ENCODE data around the gene KHDC1. TPM values are rescaled to one million over a fixed set of nuclear protein-coding genes. Genes with fewer than 3 reads are reported as not detected.
A peak's percentile ranks its signal among the peaks of the same experiment; 100 is the strongest.
"Not testable (repeated sequence)": the region's sequence is repeated elsewhere in the genome, so short reads cannot be mapped to it uniquely, and the experiment has no call there.

KHDC1 gene, protein sequence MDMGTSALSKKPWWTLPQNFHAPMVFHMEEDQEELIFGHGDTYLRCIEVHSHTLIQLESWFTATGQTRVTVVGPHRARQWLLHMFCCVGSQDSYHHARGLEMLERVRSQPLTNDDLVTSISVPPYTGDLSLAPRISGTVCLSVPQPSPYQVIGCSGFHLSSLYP
- 1 to 10 TPM; 6.8 to 7.4 TPM for total RNA-seq

DNA sequence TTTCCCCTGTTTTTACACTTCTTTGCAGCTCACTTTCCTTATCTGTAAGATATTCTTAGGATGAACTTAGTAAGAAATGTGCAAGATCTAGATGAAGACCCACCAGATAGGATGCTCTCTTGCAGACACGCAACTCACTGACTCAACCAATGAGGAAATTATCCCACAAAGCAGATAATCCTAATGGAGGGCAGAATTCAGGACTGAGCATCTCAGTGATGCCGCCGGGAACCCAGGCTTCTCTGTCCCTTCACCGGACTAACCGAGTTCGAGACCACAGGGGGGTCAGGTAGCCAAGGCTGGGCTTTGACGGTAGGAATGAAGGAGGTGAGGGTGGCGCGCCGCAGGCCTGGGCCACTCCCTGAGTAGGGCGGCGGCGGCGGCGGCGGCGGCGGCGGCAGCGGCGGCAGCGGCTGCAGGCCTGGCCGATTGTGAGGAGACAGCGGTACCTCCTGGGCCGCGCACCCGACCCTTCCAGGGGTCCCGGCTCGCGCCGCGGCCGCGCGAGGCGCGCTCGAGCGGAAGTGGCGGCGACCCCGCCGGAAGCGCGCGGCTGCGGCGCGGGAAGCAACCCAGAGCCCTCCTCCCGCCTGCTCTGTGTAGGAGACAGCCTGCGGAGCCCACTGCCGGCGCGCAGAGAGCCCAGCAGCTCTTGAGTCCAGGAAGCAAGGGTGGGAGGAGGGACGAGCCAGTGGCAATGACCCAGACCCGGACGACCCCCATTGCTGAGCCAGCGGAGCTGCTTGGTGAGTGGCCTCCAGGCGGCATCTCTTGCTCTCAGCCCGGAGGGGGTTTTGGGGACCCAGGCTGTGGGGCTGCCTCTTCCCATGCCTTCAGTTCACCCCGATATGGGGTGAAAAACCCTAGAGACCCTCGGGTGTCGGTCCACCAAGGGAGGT lies at the start of gene KHDC1:
TSS of gene KHDC1 (minus strand) at position 526 of the 899 bp plus-strand sequence. CDS start 20,679 bp downstream, outside the sequence.
- CTCF ChIA-PET = interaction anchor here (0.7 to 0.9 kb wide), 2 partner anchors 16 to 77 kb away, joined by 3 read pairs; no protein-coding TSS in a partner anchor
- peaks cover 30% of the 10 kb centered on the region for H3K4me1 Mint-ChIP-seq (ENCODE audit: low read depth)

DNA sequence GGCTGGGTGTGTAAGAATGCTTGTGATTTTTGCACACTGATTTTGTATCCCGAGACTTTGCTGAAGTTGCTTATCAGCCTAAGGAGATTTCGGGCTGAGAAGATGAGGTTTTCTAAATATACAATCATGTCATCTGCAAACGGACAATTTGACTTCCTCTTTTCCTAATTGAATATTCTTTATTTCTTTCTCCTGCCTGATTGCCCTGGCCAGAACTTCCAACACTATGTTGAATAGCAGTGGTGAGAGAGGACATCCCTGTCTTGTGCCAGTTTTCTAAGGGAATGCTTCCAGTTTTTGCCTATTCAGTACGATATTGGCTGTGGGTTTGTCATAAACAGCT lies 47.5 kb upstream of the KHDC1 start:
- POLR2A ChIA-PET; H3K9me3 Mint-ChIP-seq (ENCODE audit: insufficient read depth); DNase-seq; ATAC-seq; CTCF ChIA-PET: not testable (repeated sequence)
- H3K27ac Mint-ChIP-seq = peak overlapping the region; percentile 87
- H3K36me3 Mint-ChIP-seq (ENCODE audit: low read depth) = peaks cover 16% of the 10 kb centered on the region
- H3K27me3 Mint-ChIP-seq (ENCODE audit: low read depth) = peaks cover 36% of the 10 kb centered on the region
- peak overlapping the region; percentile 94 for H3K4me3 Mint-ChIP-seq
- peaks cover 42% of the 10 kb centered on the region for H3K4me1 Mint-ChIP-seq (ENCODE audit: low read depth)

More for the DNA sequence above, at the start of gene KHDC1:
- Mint-ChIP-seq H3K27me3 (ENCODE audit: low read depth) (no peaks in the 10 kb centered on the region), H3K27ac (peak within 1 kb of the TSS; percentile 81), H3K4me3 (peak within 1 kb of the TSS; percentile 80), H3K36me3 (ENCODE audit: low read depth) (peaks cover 29% of the 10 kb centered on the region), H3K9me3 (ENCODE audit: insufficient read depth) (no peaks in the 10 kb centered on the region)
- peak; percentile 74 for DNase-seq
- ATAC-seq = peak; percentile 93
- POLR2A ChIA-PET = interaction anchor here (0.6 to 1.1 kb wide), 2 partner anchors 30 to 61 kb away, joined by 3 read pairs; no protein-coding TSS in a partner anchor

DNA sequence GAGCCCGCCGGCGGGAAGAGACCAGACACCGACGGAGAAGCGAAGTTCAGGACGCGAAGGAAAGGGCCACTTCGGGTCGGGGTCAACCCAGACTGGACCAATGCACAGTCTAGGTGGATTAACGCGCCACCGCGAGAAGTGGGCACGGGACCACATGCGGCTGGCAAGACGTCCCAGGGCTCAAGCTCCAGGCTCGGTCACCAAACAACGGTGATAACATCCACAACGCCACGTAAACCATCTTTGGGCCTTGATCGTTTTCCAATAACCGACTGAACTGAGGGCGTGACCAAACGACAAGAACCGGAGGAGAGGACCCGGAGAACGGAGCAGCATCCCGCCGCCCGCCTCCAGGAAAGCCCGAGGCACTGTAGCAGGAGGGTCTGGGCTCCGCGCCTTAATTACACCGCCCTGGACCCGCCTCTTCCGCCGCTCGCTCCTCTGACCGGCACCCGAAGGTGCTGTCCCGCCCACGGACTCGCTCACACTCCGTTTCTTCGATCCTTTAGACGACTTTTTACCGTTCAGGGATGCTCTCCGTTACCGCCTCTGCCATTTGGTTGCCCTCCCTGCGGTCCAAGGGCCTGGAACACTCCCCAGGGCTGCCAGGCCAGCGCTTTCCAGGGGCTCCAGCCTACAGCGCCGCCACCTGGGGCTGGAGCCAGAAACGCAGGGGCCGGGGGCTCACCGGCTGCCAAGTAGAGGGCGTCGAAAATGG lies 46.9 kb upstream of the KHDC1 start:
- Mint-ChIP-seq H3K4me1 (ENCODE audit: low read depth) (peaks cover 42% of the 10 kb centered on the region), H3K4me3 (peak overlapping the region; percentile 94), H3K36me3 (ENCODE audit: low read depth) (peaks cover 16% of the 10 kb centered on the region), H3K27me3 (ENCODE audit: low read depth) (peaks cover 31% of the 10 kb centered on the region), H3K9me3 (ENCODE audit: insufficient read depth) (no peaks in the 10 kb centered on the region), H3K27ac (peak overlapping the region; percentile 87)
- DNase-seq (peak; percentile 62), ATAC-seq (peak; percentile 96)
- ChIA-PET CTCF (interaction anchor here (0.9 to 1.7 kb wide), 6 partner anchors 10 to 694 kb away, joined by 3 to 5 read pairs (median 4); no protein-coding TSS in a partner anchor), POLR2A (no interaction called here)

DNA sequence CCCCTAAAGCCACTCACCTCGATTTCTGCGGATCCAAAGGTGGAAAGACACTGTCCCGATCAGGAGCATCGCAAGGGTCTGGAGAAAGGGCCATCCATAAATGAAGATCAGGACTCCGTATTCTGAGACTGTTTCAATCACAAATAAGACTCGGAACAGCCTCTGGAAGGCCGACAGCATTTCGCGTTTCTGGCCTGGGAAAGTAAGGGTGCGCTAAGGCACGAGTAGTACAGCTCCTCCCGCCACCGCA lies 46.5 kb upstream of the KHDC1 start:
- ChIA-PET POLR2A (no interaction called here), CTCF (interaction anchor here (0.9 to 1.7 kb wide), 6 partner anchors 10 to 693 kb away, joined by 3 to 5 read pairs (median 4); no protein-coding TSS in a partner anchor)
- DNase-seq (no peak), ATAC-seq (peak; percentile 56)
- H3K9me3 Mint-ChIP-seq (ENCODE audit: insufficient read depth) = no peaks in the 10 kb centered on the region
- H3K4me3 Mint-ChIP-seq = peak overlapping the region; percentile 94
- H3K36me3 Mint-ChIP-seq (ENCODE audit: low read depth) = peaks cover 16% of the 10 kb centered on the region
- H3K27me3 Mint-ChIP-seq (ENCODE audit: low read depth) = peaks cover 29% of the 10 kb centered on the region
- H3K27ac Mint-ChIP-seq = peak overlapping the region; percentile 87
- H3K4me1 Mint-ChIP-seq (ENCODE audit: low read depth) = peaks cover 40% of the 10 kb centered on the region

DNA sequence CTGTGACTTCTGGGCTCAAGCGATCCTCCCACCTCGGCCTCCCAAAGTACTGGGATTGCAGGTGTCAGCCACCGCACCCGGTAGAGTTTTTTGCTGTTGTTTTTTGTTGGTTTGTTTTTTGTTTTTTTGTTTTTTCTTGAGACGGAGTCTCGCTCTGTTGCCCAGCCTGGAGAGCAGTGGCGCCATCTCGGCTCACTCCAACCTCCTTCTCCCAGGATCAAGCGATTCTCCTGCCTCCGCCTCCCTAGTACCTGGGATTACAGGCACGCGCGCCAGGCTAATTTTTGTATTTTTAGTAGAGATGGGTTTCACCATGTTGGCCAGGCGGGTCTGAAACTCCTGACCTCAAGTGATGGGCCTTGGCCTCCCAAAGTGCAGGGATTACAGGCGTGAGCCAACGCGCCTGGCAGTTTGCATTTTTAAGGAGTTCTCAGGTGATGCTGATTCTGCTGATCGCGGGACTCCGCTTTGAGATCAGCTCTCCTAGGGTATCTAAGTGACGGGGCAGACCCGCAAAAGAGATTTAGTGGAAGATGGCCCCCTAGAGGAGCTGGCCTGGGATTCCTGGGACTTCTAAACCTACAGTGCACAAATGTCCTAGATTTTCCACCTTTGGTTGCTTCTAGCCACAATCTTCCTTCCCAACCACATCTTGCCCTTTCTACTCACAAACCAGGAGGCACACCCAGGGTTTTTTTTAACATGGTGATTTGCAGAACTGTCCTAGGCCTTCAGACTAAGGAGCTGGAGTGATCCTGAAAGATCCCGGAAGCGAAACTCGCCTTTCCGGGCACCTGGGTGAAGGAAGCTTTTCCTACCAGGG lies 45.9 kb upstream of the KHDC1 start:
- Mint-ChIP-seq H3K9me3 (ENCODE audit: insufficient read depth) (no peaks in the 10 kb centered on the region), H3K27me3 (ENCODE audit: low read depth) (peaks cover 26% of the 10 kb centered on the region), H3K27ac (peak overlapping the region; percentile 87), H3K4me3 (peak overlapping the region; percentile 94), H3K36me3 (ENCODE audit: low read depth) (peaks cover 14% of the 10 kb centered on the region), H3K4me1 (ENCODE audit: low read depth) (peaks cover 40% of the 10 kb centered on the region)
- ATAC-seq (no peak), DNase-seq (no peak)
- POLR2A ChIA-PET = no interaction called here
- CTCF ChIA-PET = interaction anchor here (0.9 to 1.7 kb wide), 6 partner anchors 9 to 693 kb away, joined by 3 to 5 read pairs (median 4); no protein-coding TSS in a partner anchor

DNA sequence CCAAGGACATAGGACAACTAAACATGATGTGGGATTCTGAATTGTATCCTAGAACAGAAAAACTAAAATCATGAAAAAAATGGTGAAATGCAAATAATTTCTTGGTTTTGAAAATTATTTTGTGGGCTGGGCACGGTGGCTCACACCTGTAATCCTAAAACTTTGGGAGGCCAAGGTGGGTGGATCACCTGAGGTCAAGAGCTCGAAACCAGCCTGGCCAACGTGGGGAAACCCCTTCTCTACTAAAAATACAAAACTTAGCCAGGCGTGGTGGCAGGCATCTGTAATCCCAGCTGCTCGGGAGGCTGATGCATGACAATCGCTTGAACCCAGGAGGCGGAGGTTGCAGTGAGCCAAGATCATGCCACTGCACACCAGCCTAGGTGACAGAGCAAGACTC lies 40.8 kb upstream of the KHDC1 start:
- POLR2A ChIA-PET; H3K9me3 Mint-ChIP-seq (ENCODE audit: insufficient read depth); H3K27ac Mint-ChIP-seq; H3K4me3 Mint-ChIP-seq; DNase-seq; H3K27me3 Mint-ChIP-seq (ENCODE audit: low read depth); ATAC-seq: not testable (repeated sequence)
- CTCF ChIA-PET = interaction anchor here (0.5 to 1.6 kb wide), 2 partner anchors 23 to 39 kb away, joined by 3 to 4 read pairs; no protein-coding TSS in a partner anchor
- Mint-ChIP-seq H3K4me1 (ENCODE audit: low read depth) (peaks cover 19% of the 10 kb centered on the region), H3K36me3 (ENCODE audit: low read depth) (peaks cover 17% of the 10 kb centered on the region)

DNA sequence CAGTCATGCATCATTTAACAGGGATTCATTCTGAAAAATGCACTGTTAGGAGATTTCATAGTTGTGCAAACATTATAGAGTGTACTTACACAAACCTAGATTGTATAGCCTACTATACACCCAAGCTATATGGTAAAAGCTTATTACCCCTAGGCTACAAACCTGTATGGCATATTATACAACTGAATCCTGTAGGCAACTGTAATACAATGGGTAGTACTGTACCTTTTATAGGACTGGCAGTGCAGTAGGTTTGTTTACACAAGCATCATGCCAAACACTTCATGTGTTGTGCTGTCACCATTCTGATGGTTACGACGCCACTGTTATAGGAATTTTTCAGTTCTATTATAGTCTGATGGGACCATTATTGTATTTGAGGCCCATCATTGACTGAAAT lies 39.3 kb upstream of the KHDC1 start:
- CTCF ChIA-PET = no interaction called here
- H3K27ac Mint-ChIP-seq = no peak overlapping the region

DNA sequence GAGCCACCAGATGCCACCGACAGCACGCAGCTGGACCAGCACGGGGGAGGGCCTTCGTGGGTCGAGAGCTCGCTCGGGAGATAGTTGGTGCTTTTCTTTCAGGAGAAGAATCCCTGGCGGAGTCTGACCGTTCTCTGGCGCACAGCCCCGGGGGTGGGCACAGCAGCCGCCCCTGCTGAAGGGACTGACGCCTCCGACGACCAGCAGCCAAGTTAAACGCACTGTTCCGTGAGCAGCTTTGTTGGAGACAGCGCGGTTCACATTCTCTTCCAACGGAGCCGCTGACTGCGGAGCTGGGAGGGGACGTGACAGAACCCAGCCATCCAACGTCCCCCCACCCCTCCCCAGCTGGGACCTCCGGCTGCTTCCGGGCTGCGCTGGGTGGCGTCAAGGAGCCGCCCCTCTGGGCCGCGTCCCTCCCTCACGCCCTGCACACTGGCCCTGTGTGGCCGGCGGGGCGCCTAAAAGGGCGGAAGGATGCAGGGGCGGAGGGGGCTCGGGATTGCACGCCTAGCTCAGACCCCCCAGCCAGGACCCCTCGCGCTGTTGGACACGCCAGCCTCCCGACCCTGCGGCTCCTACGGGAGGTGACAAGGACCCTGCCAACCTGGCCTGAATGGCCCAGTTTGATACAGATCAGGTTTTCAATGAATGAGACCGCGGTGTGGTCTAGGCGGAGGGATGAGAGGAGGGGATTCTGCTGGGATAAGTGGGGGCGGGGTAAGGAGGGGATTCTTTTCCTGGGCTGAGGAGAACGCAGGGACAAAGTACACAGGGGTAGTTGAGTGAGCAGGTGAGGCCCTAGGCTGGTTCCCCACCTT lies 36.4 kb upstream of the KHDC1 start:
- CTCF ChIA-PET = interaction anchor here (1.2 kb wide), 1 partner anchor 10 kb away, joined by 4 read pairs; no protein-coding TSS in a partner anchor
- H3K9me3 Mint-ChIP-seq (ENCODE audit: insufficient read depth) = no peaks in the 10 kb centered on the region

More for the DNA sequence above, 39.3 kb upstream of the KHDC1 start:
- ATAC-seq (no peak), DNase-seq (no peak)
- POLR2A ChIA-PET = no interaction called here
- peaks cover 23% of the 10 kb centered on the region for H3K36me3 Mint-ChIP-seq (ENCODE audit: low read depth)
- no peaks in the 10 kb centered on the region for H3K27me3 Mint-ChIP-seq (ENCODE audit: low read depth)
- peaks cover 14% of the 10 kb centered on the region for H3K4me1 Mint-ChIP-seq (ENCODE audit: low read depth)
- no peak overlapping the region for H3K4me3 Mint-ChIP-seq
- H3K9me3 Mint-ChIP-seq (ENCODE audit: insufficient read depth) = no peaks in the 10 kb centered on the region

DNA sequence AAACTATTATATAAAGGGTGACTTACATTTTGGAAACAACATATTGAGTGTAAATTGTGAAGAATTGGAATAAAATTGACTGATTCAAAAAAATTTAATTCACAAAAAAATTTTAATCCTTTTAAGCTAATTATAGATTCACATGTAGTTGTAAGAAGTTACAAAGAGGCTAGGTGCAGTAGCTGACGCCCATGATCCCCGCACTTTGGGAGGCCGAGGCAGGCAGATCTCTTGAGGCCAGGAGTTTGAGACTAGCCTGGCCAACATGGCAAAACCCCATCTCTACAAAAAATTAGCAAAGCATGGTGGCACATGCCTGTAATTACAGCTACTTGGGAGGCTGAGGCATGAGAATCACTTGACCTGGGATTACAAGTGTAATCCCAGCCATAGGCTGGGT lies 30.3 kb upstream of the KHDC1 start:
- Mint-ChIP-seq H3K27ac (no peak overlapping the region), H3K27me3 (ENCODE audit: low read depth) (no peaks in the 10 kb centered on the region), H3K36me3 (ENCODE audit: low read depth) (peaks cover 29% of the 10 kb centered on the region), H3K9me3 (ENCODE audit: insufficient read depth) (no peaks in the 10 kb centered on the region), H3K4me1 (ENCODE audit: low read depth) (no peaks in the 10 kb centered on the region), H3K4me3 (no peak overlapping the region)
- ChIA-PET POLR2A (no interaction called here), CTCF (no interaction called here)
- ATAC-seq = no peak
- no peak for DNase-seq

More for the DNA sequence above, 36.4 kb upstream of the KHDC1 start:
- DNase-seq = no peak
- POLR2A ChIA-PET = no interaction called here
- Mint-ChIP-seq H3K4me1 (ENCODE audit: low read depth) (no peaks in the 10 kb centered on the region), H3K4me3 (no peak overlapping the region), H3K27me3 (ENCODE audit: low read depth) (no peaks in the 10 kb centered on the region), H3K36me3 (ENCODE audit: low read depth) (peaks cover 24% of the 10 kb centered on the region), H3K27ac (no peak overlapping the region)
- ATAC-seq = no peak

DNA sequence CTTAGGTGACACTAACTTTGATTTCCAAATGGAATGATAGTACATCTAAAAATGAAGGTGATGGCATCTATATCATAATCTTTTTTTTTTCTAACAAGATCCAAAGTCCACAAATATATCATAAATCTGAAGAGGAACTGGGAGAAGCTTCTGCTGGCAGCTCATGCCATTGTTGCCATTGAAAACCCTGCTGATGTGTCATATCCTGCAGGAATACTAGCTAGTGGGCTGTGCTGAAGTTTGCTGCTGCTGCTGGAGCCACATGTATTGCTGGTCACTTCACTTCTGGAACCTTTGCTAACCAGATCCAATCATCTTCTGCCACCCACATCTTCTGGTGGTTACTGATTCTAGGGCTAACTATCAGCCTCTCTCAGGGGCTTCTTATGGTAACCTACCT lies 27.4 kb upstream of the KHDC1 start:
- ATAC-seq (no peak), DNase-seq (no peak)
- H3K27ac Mint-ChIP-seq = no peak overlapping the region
- peaks cover 24% of the 10 kb centered on the region for H3K36me3 Mint-ChIP-seq (ENCODE audit: low read depth)
- no peaks in the 10 kb centered on the region for H3K27me3 Mint-ChIP-seq (ENCODE audit: low read depth)
- no peaks in the 10 kb centered on the region for H3K9me3 Mint-ChIP-seq (ENCODE audit: insufficient read depth)
- no peak overlapping the region for H3K4me3 Mint-ChIP-seq
- no peaks in the 10 kb centered on the region for H3K4me1 Mint-ChIP-seq (ENCODE audit: low read depth)
- ChIA-PET POLR2A (no interaction called here), CTCF (interaction anchor here (1.6 kb wide), 1 partner anchor 36 kb away, joined by 6 read pairs; no protein-coding TSS in a partner anchor)
